GM18867 (cell line): ENCODE data around the gene ALOX12B.
A peak's percentile ranks its signal among the peaks of the same experiment; 100 is the strongest.

Experiments
- ATAC-seq: cut with Tn5 transposase; IDR thresholded peaks from one replicate; pipeline ENCODE4 v1.9.1; 2021; ENCODE audit warnings: mild to moderate bottlenecking, moderate library complexity; ENCODE audit not compliant: unreplicated experiment

The ALOX12B gene

GRCh38 chr17:8087075-8087951 is at the start of gene ALOX12B:
ALOX12B (minus strand) TSS chr17:8087716; CDS start chr17:8087442, 274 bp downstream.
- no peak for ATAC-seq

GRCh38 chr17:8133941-8134340 is 46.4 kb upstream of the ALOX12B start:
- no peak for ATAC-seq

- no peak for ATAC-seq
Measured at GRCh38 chr17:8133399-8133798, 45.9 kb upstream of the ALOX12B start.

- ATAC-seq, result no peak
Measured at GRCh38 chr17:8131844-8132441, 44.4 kb upstream of the ALOX12B start.

DNA sequence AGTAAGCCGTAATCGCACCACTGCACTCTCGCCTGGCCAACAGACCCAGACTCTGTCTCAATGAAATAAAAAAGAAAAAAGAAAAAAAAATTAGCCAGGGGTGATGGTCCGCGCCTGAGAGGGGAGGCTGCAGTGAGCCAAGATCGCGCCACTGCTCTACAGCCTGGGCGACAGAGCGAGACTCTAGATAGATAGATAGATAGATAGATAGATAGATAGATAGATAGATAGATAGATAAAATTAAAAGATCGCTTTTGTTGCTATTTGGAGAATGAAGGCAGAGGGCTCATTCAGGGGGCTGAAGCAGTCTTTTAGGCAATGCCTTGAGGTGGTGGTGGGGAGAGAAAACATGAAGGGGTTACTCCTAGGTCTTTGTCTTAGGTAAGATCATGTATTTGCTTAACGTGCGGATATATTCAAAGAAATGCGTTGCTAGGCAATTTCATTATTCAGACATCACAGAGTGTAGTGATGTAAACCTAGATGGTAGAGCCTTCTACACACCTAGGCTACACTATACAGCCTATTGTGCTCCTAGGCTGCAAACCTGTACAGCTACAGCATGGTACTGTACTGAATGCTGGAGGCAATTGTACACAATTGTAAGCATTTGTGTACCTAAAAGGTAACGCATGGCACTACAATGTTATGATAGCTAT is 40.7 kb upstream of the ALOX12B start:
- no peak for ATAC-seq

GRCh38 chr17:8126491-8127066 is 39.1 kb upstream of the ALOX12B start:
- ATAC-seq, result no peak

GRCh38 chr17:8125947-8126490 is 38.5 kb upstream of the ALOX12B start:
- ATAC-seq, result no peak

GRCh38 chr17:8125154-8125946 is 37.8 kb upstream of the ALOX12B start:
- ATAC-seq, result no peak

- no peak for ATAC-seq
Measured at GRCh38 chr17:8124350-8125153, 37.0 kb upstream of the ALOX12B start.

DNA sequence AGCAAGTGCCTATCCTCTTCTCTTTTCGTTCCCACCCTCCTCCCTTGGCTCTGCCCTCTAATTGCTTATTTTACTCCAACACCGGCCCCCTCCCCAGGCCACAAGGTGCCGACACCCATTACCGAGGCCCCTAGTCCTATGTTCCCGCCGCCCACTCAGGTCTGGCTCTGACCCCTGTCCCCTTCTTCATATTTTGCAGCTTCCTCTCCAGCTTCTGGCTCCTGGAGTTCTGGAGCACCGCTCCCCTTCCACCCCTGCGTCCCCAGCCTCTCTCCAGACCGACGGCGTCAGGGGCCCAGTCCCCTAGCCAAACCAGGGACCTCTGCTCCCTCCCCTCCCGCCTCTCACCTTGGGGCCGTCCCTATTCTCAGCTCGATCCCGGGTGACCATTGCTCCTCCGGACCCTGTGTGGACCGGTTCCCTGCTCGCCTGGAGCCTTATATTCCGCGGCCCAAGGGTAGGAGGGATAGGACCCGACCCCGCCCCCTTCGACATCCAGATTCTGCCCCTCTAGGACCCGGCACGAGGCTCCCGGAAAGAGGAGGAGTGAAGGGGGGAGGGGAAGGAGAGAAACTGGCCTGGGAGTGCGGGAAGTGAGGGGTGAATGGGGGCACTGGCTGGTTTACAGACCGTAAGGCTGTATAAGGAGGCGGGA is 36.3 kb upstream of the ALOX12B start, which contains the start of gene HES7:
Gene HES7, minus strand, starts transcription at position 412 of the 655 bp plus-strand sequence. Its CDS starts 22 bp downstream, at position 390.
- ATAC-seq, result no peak

- ATAC-seq, result no peak
Measured at GRCh38 chr17:8122924-8123694, 35.6 kb upstream of the ALOX12B start.

DNA sequence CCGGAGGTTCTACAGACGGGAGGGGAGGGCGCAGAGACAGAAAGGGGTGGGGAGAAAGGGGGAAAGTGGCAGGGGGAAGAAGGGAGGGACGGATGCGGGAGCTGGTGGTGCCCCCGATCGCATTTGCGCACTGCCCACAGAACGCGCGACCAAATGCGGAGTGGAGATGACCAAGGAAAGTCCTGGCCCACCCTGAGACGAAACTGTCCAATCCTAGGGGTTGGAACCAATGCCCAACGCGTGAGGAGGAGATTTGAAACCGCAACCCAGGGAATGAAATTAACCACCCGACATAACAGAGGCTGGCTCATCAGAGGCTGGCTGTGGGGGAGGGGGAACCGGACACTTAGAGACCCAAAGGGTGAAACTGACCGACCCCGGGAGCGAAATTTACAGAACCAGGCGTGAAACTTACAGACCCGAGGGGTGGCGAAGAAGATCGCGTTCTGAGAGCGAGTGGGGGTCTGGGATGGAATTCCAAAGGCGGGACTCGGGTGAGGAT is 35.0 kb upstream of the ALOX12B start:
- ATAC-seq, result no peak

DNA sequence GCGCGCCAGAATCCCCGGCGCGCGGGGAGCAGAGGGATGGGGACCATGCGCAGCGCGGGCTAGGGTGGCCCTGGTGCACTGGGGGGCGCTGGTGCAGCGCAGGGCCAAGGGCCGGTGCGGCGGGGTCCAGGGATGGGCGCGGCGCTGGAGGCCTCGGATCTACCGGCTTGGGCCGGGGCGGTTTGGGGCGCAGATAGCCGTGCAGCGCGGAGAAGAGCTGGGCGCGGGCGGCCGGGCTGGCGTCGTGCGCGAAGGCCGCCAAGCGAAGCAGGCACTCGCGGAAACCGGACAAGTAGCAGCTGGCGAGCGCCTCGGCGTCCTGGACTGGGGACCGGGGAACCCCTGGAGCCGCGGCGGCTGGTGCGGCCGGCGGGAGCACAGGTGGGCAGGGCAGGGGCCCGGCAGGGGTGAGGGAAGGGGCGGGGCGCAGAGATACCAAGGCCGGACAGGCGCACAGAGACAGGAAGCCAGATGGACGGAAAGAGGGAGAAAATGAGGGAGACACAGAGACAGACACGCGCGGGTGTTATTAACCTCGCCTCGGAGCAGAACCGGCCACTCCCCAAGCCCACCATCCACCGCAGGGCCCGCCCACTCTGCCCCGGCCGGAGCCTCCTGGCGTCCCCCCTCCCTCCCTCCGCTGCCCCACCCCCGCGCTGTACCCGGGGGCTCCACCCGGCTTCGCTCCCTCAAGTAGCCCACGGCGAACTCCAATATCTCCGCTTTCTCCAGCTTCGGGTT is 34.3 kb upstream of the ALOX12B start:
- peak; percentile 25 for ATAC-seq

DNA sequence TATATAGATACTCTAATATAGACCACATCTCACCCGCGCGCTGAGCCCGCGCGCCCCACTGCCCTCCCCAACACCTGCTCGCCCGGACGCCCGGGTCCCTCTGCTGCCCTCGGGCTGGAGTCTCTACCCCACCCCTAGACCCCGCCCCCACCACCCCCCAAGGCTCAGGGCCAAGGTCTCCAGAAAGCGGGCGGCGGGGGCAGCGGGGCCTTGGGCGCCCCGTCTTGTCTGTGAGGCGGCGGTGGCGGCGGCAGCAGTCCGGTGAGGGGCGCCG is 33.8 kb upstream of the ALOX12B start:
- ATAC-seq, result no peak

DNA sequence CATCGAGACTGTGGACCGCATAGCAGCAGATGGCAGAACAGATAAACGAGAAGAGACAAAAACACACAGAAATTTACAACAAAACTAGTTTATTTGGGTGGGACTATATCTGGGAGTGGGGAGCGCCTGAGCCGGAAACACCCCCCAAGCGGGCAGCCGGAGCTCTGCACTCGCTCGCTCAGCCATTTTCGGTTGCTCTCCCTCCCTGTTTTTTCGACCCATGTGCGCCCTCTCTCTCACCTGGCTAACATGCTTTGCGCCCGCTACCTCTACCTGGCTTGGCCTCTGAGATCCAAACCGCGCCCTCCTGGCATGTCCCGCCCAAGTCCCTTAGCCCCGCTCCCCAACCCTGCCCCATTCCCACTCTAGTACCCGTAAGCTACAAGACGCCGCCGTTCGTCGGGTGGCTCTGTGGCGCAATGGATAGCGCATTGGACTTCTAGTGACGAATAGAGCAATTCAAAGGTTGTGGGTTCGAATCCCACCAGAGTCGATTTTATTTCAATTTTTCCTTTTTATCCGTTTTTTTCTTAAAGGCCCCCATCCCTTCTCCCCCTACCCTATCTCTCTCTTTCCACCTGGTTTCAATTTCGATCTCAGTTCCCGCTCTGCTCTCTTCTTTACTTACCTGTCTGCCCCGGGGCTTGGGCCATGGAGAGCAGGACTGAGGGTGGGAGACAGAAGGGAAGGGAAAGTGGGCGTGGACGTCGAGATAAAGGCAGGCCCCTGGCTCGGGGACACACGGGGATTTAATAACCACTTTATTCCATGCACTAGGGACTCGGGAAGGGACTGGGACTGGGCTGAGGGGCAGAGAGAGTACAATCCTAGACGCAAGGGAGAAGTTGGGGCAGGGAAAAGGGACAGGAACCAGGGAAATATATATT is 33.2 kb upstream of the ALOX12B start:
- ATAC-seq, result no peak
